Measurements from ENCODE around the gene SETD9. TPM values are rescaled to one million over a fixed set of nuclear protein-coding genes. Genes with fewer than 3 reads are reported as not detected.

SETD9 gene
- total and polyA plus RNA-seq, 9 of the 15 experiments (the other 6 are each of a cell fraction or from before 2014, with no cell fraction given), result 10.8 to 32.6 (median 19.8) TPM

GRCh38 chr5:56898213-56898612, 11.2 kb upstream of the SETD9 start:
- Histone ChIP-seq H3K79me2 (ENCODE audit: control insufficient read depth, insufficient read depth, low read length) (no peaks in the 10 kb centered on the region), H4K20me1 (replicated peaks; ENCODE audit: control insufficient read depth, insufficient read depth, low read length) (no peaks in the 10 kb centered on the region), H3K4me1 (replicated peaks in 1 of 2; ENCODE audit: control insufficient read depth in 2 of 2, insufficient read depth in 2 of 2, low read length in 2 of 2) (no peaks in the 10 kb centered on the region), H3K4me3 (no peak overlapping the region), H3K27ac (ENCODE audit: extremely low read depth, low read depth, low read length) (no peak overlapping the region), H3K4me2 (ENCODE audit: insufficient read depth, low read length) (no peak overlapping the region), H3K27me3 (ENCODE audit: control insufficient read depth in 2 of 2, insufficient read depth in 2 of 2, low read length in 2 of 2) (no peaks in the 10 kb centered on the region), H3K36me3 (ENCODE audit: control insufficient read depth, insufficient read depth, low read length) (peaks cover 11% of the 10 kb centered on the region), H2AFZ (ENCODE audit: low read depth, low read length) (no peak overlapping the region), H3K9me1 (ENCODE audit: control insufficient read depth, insufficient read depth, low read length) (no peaks in the 10 kb centered on the region), H3K9ac (ENCODE audit: insufficient read depth in 1 of 2, low read depth in 2 of 2, low read length in 2 of 2) (no peak overlapping the region), H3K9me3 (replicated peaks; ENCODE audit: control insufficient read depth, insufficient read depth, low read depth, low read length) (no peaks in the 10 kb centered on the region)
- BruUV-seq (replicated peaks), result no TSS peak
- DNase-seq (ENCODE audit: extremely low read depth in 1 of 4, low spot score in 3 of 4) (no peak), ATAC-seq (no peak), FAIRE-seq (no peak)
- ChIA-PET POLR2A (interaction anchor here (2.0 kb wide), 1 partner anchor 11 kb away, joined by 6 read pairs; the partner anchor contains the start of gene SETD9), CTCF (ENCODE audit: low intra/inter-chr PET ratio) (no interaction called here)
- no peak for TF ChIP-seq ZNF316 (IDR thresholded peaks at IDR 0.05)
- TF ChIP-seq GATA2 (CRISPR knock-in tag; IDR thresholded peaks at IDR 0.05), result no peak
- no peak for TF ChIP-seq ZBTB17 (CRISPR knock-in tag; IDR thresholded peaks at IDR 0.05)
- TF ChIP-seq IRF9 (tag; IDR thresholded peaks at IDR 0.05), result no peak
- TF ChIP-seq KDM4B (IDR thresholded peaks at IDR 0.05; ENCODE audit: borderline replicate concordance in 2 of 2, low read depth in 1 of 2), result no peak
- TF ChIP-seq RBBP5 (IDR thresholded peaks at IDR 0.05; ENCODE audit: borderline replicate concordance, insufficient read depth, low read length, poor library complexity, severe bottlenecking), result no peak
- TF ChIP-seq TAF9B (IDR thresholded peaks at IDR 0.05; ENCODE audit: partially characterized antibody), result no peak
- TF ChIP-seq RNF2 (IDR thresholded peaks at IDR 0.05), result no peak
- TF ChIP-seq CREB3 (tag; conservative IDR thresholded peaks at IDR 0.05; ENCODE audit: low read depth), result no peak
- TF ChIP-seq TCFL5 (CRISPR knock-in tag; conservative IDR thresholded peaks at IDR 0.05), result no peak
- no peak for TF ChIP-seq NKRF (IDR thresholded peaks at IDR 0.05; ENCODE audit: borderline replicate concordance)
- TF ChIP-seq SP2 (IDR thresholded peaks at IDR 0.05; ENCODE audit: extremely low read depth, low read depth, low read length, poor library complexity, severe bottlenecking), result no peak
- no peak for TF ChIP-seq HDAC1 (IDR thresholded peaks at IDR 0.05)
- in situ Hi-C loops (cut with MboI) (no loop called here), intact Hi-C loops (cut with micrococcal nuclease) (no loop called here)
- 84% methylated on average over 4 of the region's 4 CpGs for WGBS (ENCODE audit: insufficient coverage, low coverage, missing lambda C conversion rate)

Measured in K562 (cell line).